ENCODE measurements around the gene PDIA5.

DNA sequence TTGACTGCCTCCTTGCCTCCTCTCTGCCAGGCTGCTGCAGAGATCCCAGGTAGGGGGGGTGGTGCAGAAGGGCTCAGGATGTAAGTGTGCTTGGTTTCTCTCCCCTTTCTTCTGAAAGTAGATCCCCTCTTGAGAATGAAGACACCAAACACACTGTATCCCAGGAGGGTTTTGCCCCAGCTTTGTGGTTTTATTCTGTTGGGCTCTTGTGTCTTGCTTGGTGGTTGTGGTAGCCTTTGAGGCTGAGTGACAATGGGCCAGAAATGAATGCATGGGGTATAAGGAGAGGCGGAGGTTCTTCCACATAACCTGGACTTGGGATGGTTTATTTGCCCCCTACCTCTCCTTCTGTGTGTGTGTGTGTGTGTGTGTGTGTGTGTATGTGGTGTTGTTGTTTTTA lies 5.7 kb downstream of the PDIA5 start:
- TF ChIP-seq TAF1 (IDR thresholded peaks at IDR 0.05; ENCODE audit: borderline replicate concordance, insufficient read depth, low read length) = no peak
- no peak for TF ChIP-seq POLR2AphosphoS5 (IDR thresholded peaks at IDR 0.05; ENCODE audit: low read depth, low read length)
